HepG2 (cell line): Measurements from ENCODE around the gene SERINC2. TPM values are rescaled to one million over a fixed set of nuclear protein-coding genes. Genes with fewer than 3 reads are reported as not detected.
A peak's percentile ranks its signal among the peaks of the same experiment; 100 is the strongest.

Experiments used
- ATAC-seq: fragments of 200-7000 bp; cut with Tn5 transposase; 3 replicates; pipeline ENCODE4 v1.9.1; 2020; ENCODE audit warnings: mild to moderate bottlenecking, moderate library complexity
- BruUV-seq: library from RNA; stranded (reverse); fragments of 400-500 nt; replicated peaks from 2 replicates; lab custom pipeline; 2021; lab: Mats Ljungman, UMichigan
- CTCF ChIA-PET: fragments of 300-600 bp; formaldehyde crosslinking; extraction: SDS; loops from one replicate; lab custom pipeline; 2021; ENCODE audit warnings: low total read pairs, inconsistent platforms, low intra/inter-chr PET ratio; lab: Yijun Ruan, JAX
- POLR2A ChIA-PET: fragments of 350-600 bp; sonication (Branson Sonifier 250); formaldehyde crosslinking; loops from one replicate; lab custom pipeline; 2020; ENCODE audit warnings: antibody characterized with exemption, inconsistent platforms; lab: Yijun Ruan, JAX
- DNase-seq: peaks from one replicate; pipeline ENCODE4 v3.0.0-alpha.2; 2015; ENCODE audit warnings: low spot score
- FAIRE-seq: peaks from 3 replicates; lab custom pipeline; 2011; peaks lifted over from hg19 to GRCh38; lab: Jason Lieb, UNC
- H2AFZ ChIP-seq: one replicate; pipeline ENCODE4 v1.6.1; 2011; ENCODE audit warnings: low read length, inconsistent platforms
- H3K27ac ChIP-seq: fragments of 300-600 bp; 3 replicates; pipeline ENCODE4 v1.8.0; 2011; ENCODE audit warnings: mixed run types, mild to moderate bottlenecking, mixed read lengths, low read length, inconsistent platforms; ENCODE audit not compliant: insufficient read depth; ENCODE audit errors: extremely low read length
- H3K27me3 ChIP-seq, 2 experiments: fragments of 200-600 bp in 1 of 2; 2 replicates in 1 of 2; 3 replicates in 1 of 2; pipeline versions ENCODE4 v1.6.0 to v1.8.0; 2011; ENCODE audit warnings: low read length in 2 of 2, mild to moderate bottlenecking in 2 of 2, moderate library complexity in 2 of 2, inconsistent platforms in 1 of 2; ENCODE audit not compliant: insufficient read depth in 2 of 2, control insufficient read depth in 1 of 2
- H3K36me3 ChIP-seq, 2 experiments: fragments of 200-600 bp in 1 of 2; replicated peaks in 1 of 2; 2 replicates in 1 of 2; 3 replicates in 1 of 2; pipeline versions ENCODE4 v1.5.1 to v1.8.0; 2011; ENCODE audit warnings: low read length in 2 of 2, inconsistent platforms in 1 of 2; ENCODE audit not compliant: insufficient read depth in 2 of 2, control insufficient read depth in 1 of 2
- H3K4me1 ChIP-seq: 2 replicates; pipeline ENCODE4 v1.5.1; 2012; ENCODE audit warnings: low read length, inconsistent platforms; ENCODE audit not compliant: insufficient read depth
- H3K4me2 ChIP-seq: 2 replicates; pipeline ENCODE4 v1.6.0; 2011; ENCODE audit warnings: low read depth, low read length, inconsistent platforms
- H3K4me3 ChIP-seq, 3 experiments: fragments of 200-600 bp in 1 of 3; sonication (generic), shearing (Covaris generic) in 1 of 3; replicated peaks in 1 of 3; 2 replicates each; pipeline ENCODE4 v1.5.1; 2011 to 2016; ENCODE audit warnings: low read length in 3 of 3, inconsistent platforms in 2 of 3, low read depth in 2 of 3, mild to moderate bottlenecking in 2 of 3, control low read depth in 1 of 3, mixed read lengths in 1 of 3; ENCODE audit not compliant: insufficient read depth in 1 of 3
- H3K79me2 ChIP-seq: one replicate; pipeline ENCODE4 v1.6.1; 2011; ENCODE audit warnings: low read length, inconsistent platforms; ENCODE audit not compliant: insufficient read depth
- H3K9ac ChIP-seq: 2 replicates; pipeline ENCODE4 v1.6.0; 2011; ENCODE audit warnings: mild to moderate bottlenecking, low read depth, low read length, inconsistent platforms; ENCODE audit not compliant: insufficient read depth
- H3K9me3 ChIP-seq: 2 replicates; pipeline ENCODE4 v1.5.1; 2012; ENCODE audit warnings: mild to moderate bottlenecking, low read length
- H4K20me1 ChIP-seq: 2 replicates; pipeline ENCODE4 v1.6.0; 2011; ENCODE audit warnings: inconsistent platforms, mild to moderate bottlenecking, low read length, moderate library complexity; ENCODE audit not compliant: insufficient read depth
- EHMT2 ChIP-seq: fragments of 200-600 bp; sonication (generic); IDR thresholded peaks from 2 replicates; pipeline ENCODE4 v1.7.0; 2017; ENCODE audit warnings: antibody characterized with exemption, low read depth, low read length, borderline replicate concordance
- FOXA1 ChIP-seq, 2 experiments: fragments of 450-650 bp in 1 of 2; sonication (generic) in 1 of 2; formaldehyde crosslinking in 1 of 2; IDR thresholded peaks; 2 replicates each; pipeline versions ENCODE4 v1.4.0 to v1.6.1; 2016 to 2020; ENCODE audit warnings: missing genetic modification reagents in 1 of 2
- FOXA3 ChIP-seq: IDR thresholded peaks from 2 replicates; pipeline ENCODE4 v1.6.1; 2016; ENCODE audit warnings: missing genetic modification reagents, missing compliant biosample characterization
- KAT8 ChIP-seq: IDR thresholded peaks from 2 replicates; pipeline ENCODE4 v1.6.1; 2016; ENCODE audit warnings: missing genetic modification reagents, missing compliant biosample characterization
- TCF7L2 ChIP-seq: IDR thresholded peaks from 2 replicates; pipeline ENCODE4 v1.6.1; 2011; ENCODE audit warnings: mild to moderate bottlenecking, low read depth, low read length, moderate library complexity
- ZMYM3 ChIP-seq: sonication (generic); formaldehyde crosslinking; IDR thresholded peaks from 2 replicates; pipeline ENCODE4 v1.5.1; 2020; ENCODE audit warnings: mild to moderate bottlenecking, missing genetic modification reagents
- ZNF768 ChIP-seq: sonication (generic); formaldehyde crosslinking; IDR thresholded peaks from 2 replicates; pipeline ENCODE4 v1.4.0; 2020; ENCODE audit warnings: missing genetic modification reagents
- ZNF782 ChIP-seq: sonication (generic); formaldehyde crosslinking; IDR thresholded peaks from 2 replicates; pipeline ENCODE4 v1.4.0; 2020; ENCODE audit warnings: missing genetic modification reagents, mild to moderate bottlenecking, borderline replicate concordance
- WGBS: methylation state at CpG from one replicate; pipeline ENCODE4 v1.1.6; 2017; ENCODE audit warnings: low lambda C conversion rate; 5-methylcytosine and 5-hydroxymethylcytosine counted together
- in situ Hi-C: cut with HindIII; loops from 2 replicates; pipeline ENCODE4 v1.10.0; 2017; ENCODE audit warnings: low pct_unique_long_range_greater_than_20kb; ENCODE audit not compliant: extremely low pct_ligation_motif_present
- intact Hi-C: fragments of 100-400 bp; cut with micrococcal nuclease; formaldehyde crosslinking; loops from one replicate; pipeline ENCODE4 v1.10.0; 2022; ENCODE audit not compliant: unreplicated experiment
- polyA plus RNA-seq, 8 experiments: library from polyadenylated mRNA; depleted of rRNA in 3 of 8; stranded (reverse) in 7 of 8; unstranded in 1 of 8; fragments of >200 nt; fragmentation: Illumina TruSeq in 4 of 8; extraction: Trizol in 4 of 8; gene quantifications; 2 replicates each; pipeline versions ENCODE4 v1.2.1 to v1.2.3, GENCODE V29; 2011 to 2016; ENCODE audit warnings: low read depth in 4 of 8, missing spikeins in 1 of 8, mixed read lengths in 1 of 8; ENCODE audit not compliant: insufficient read depth in 1 of 8
- total RNA-seq, 5 experiments: library from RNA; depleted of rRNA; stranded (reverse); fragments of >200 nt; fragmentation: Illumina TruSeq; extraction: Trizol; gene quantifications; 2 replicates each; pipeline ENCODE4 v1.2.3, GENCODE V29; 2016; ENCODE audit warnings: low read depth in 1 of 5
- TF ChIP-seq, protein P1 (sequence below): sonication (generic); formaldehyde crosslinking; IDR thresholded peaks from 2 replicates; pipeline ENCODE4 v1.8.1; 2023; ENCODE audit warnings: mild to moderate bottlenecking, moderate library complexity, missing genetic modification reagents

The SERINC2 gene
- total and polyA plus RNA-seq, 2 of the 13 experiments (the other 11 are each of a cell fraction or from before 2014, with no cell fraction given), result 4.8 to 126 TPM

DNA sequence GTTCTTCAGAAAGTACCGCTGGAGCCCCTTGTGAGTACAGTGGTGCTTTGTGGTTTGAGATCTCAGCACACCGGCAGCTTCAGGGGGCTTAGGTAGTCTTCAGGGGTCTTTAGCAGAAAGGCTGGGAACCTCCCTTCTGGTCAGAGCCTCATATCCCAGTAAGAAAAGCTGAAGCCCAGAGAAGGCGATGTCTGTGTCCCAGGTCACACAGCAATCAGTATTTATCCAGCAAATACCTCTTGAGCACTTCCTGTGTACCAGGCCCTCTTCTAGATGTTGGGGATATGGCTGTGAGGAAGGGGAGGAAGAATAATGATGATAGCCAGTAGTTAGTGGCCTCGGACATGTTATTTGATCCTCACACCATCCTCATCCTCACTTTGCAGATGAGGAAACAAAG, 14.3 kb downstream of the SERINC2 start:
- no peaks in the 10 kb centered on the region for H3K27me3 ChIP-seq
- FAIRE-seq (no peak), ATAC-seq (no peak), DNase-seq (no peak)
- H2AFZ ChIP-seq, result no peak overlapping the region
- TF ChIP-seq ZMYM3 (CRISPR knock-in tag) (peak; percentile 14; the same call in 1 of the 2 replicates), ZNF768 (CRISPR knock-in tag) (peak; percentile 78; the same call in 1 of the 2 replicates), KAT8 (no peak)
- TF ChIP-seq, protein P1, sequence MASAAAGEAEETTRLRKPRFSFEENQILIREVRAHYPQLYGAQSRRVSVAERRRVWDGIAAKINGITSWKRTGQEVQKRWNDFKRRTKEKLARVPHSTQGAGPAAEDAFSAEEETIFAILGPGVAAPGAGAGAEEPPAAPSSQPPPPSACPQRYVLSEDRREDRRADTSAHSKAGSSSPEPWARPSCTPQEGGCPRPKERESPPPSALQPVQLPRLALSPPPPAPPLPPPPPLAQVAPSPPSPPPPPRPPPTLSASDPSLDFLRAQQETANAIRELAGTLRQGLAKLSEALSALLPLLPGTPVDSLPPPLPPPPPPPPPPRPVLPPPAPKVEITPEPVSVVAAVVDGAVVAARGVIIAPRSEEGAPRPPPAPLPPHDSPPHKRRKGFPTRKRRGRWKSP (CRISPR knock-in tag), result no peak
- no peak overlapping the region for H3K9ac ChIP-seq
- peaks cover 6% of the 10 kb centered on the region for H3K79me2 ChIP-seq
- H3K4me2 ChIP-seq, result no peak overlapping the region
- H3K4me1 ChIP-seq, result peaks cover 64% of the 10 kb centered on the region
- H3K4me3 ChIP-seq, result no peak overlapping the region
- in situ Hi-C loops, result loop anchor here (5.0 to 10.0 kb wide), 2 partner anchors 35 to 243 kb away; no protein-coding TSS in a partner anchor
- ChIA-PET CTCF (no interaction called here), POLR2A (interaction anchor here (1.5 kb wide), 1 partner anchor 9 kb away, joined by 3 read pairs; no protein-coding TSS in a partner anchor)
- no peaks in the 10 kb centered on the region for H4K20me1 ChIP-seq
- no peak overlapping the region for H3K27ac ChIP-seq
- no peaks in the 10 kb centered on the region for H3K9me3 ChIP-seq
- BruUV-seq, result no TSS peak
- 95% methylated on average over 4 of the region's 4 CpGs for WGBS
- peaks cover 6 to 21% of the 10 kb centered on the region in 2 experiments; a peak in 4 of 5 replicates for H3K36me3 ChIP-seq
- intact Hi-C loops, result no loop called here

DNA sequence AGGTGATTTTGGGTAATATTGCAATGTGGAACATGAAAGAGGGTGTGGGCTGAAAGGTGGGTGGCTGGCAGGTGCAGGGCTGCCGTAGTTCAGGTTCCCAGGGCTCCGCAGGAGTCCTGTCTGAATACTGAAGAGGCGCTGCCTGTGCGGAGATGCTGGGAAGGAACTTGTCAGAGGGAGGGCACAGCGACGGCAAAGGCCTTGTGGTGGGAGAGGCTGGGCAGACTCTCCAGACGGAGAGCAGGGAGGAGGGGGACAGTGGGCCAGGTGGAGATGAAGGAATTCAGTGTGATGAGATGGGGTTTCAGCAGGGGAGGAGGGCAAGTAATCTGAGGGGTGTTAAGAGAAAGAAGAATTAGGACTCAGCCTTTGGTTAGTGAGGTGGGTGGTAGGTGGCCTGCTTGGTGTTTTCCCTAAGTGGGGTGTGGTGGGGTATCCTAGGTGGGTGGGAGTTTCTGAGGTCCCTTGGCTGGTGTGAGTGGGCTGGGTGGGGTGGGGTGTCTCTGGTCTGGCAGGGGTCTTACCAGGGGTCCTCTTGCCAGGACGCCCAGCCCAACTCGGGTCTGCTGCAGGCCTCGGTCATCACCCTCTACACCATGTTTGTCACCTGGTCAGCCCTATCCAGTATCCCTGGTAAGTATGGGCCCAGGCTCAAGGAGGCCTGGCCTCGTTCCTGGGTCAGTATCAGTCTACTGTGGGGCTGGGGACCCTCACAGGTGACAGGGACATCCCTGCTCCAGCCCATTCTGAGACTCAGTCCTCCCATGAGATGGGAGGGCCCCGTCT, 15.6 kb downstream of the SERINC2 start:
- ATAC-seq (no peak), FAIRE-seq (no peak), DNase-seq (no peak)
- ChIA-PET CTCF (no interaction called here), POLR2A (no interaction called here)
- Histone ChIP-seq H3K4me3 (no peak overlapping the region), H3K36me3 (peaks cover 6 to 26% of the 10 kb centered on the region in 2 experiments; a peak in 4 of 5 replicates), H3K9ac (no peak overlapping the region), H2AFZ (no peak overlapping the region), H3K27me3 (no peaks in the 10 kb centered on the region), H3K9me3 (no peaks in the 10 kb centered on the region), H4K20me1 (no peaks in the 10 kb centered on the region), H3K4me1 (peaks cover 64% of the 10 kb centered on the region), H3K4me2 (no peak overlapping the region), H3K79me2 (no peaks in the 10 kb centered on the region), H3K27ac (no peak overlapping the region)
- WGBS, result over 99% methylated on average over 8 of the region's 12 CpGs
- in situ Hi-C loops, result loop anchor here (5.0 to 10.0 kb wide), 2 partner anchors 36 to 244 kb away; no protein-coding TSS in a partner anchor
- BruUV-seq, result no TSS peak
- TF ChIP-seq FOXA1 (IDR thresholded peaks at IDR 0.05), result no peak
- TF ChIP-seq FOXA1 (CRISPR knock-in tag; IDR thresholded peaks at IDR 0.05), result no peak
- no peak for TF ChIP-seq TCF7L2
- TF ChIP-seq ZNF782 (CRISPR knock-in tag), result no peak
- no peak for TF ChIP-seq EHMT2
- TF ChIP-seq FOXA3 (CRISPR knock-in tag), result no peak
- intact Hi-C loops, result no loop called here
